Measurements from ENCODE around the gene TBC1D3I.
"Not testable (repeated sequence)": the region's sequence is repeated elsewhere in the genome, so short reads cannot be mapped to it uniquely, and the experiment has no call there.

TBC1D3I gene

GRCh38 chr17:36264470-36264869 is at the start of gene TBC1D3I:
Gene TBC1D3I, minus strand, starts transcription at chr17:36264570. Its CDS starts 1,585 bp downstream, at chr17:36262985.
- not testable (repeated sequence) for FAIRE-seq

- FAIRE-seq, result not testable (repeated sequence)
Measured at GRCh38 chr17:36295161-36295560, 30.8 kb upstream of the TBC1D3I start.

GRCh38 chr17:36289965-36290612 is 25.7 kb upstream of the TBC1D3I start:
- not testable (repeated sequence) for FAIRE-seq

GRCh38 chr17:36284219-36284618 is 19.8 kb upstream of the TBC1D3I start:
- not testable (repeated sequence) for FAIRE-seq

- FAIRE-seq, result not testable (repeated sequence)
Measured at GRCh38 chr17:36283256-36283655, 18.9 kb upstream of the TBC1D3I start.

- FAIRE-seq, result not testable (repeated sequence)
Measured at GRCh38 chr17:36242046-36242445, 22.3 kb downstream of the TBC1D3I start.

- not testable (repeated sequence) for FAIRE-seq
Measured at GRCh38 chr17:36229644-36230043, 34.7 kb downstream of the TBC1D3I start.

- not testable (repeated sequence) for FAIRE-seq
Measured at GRCh38 chr17:36222967-36223366, 41.4 kb downstream of the TBC1D3I start.

- not testable (repeated sequence) for FAIRE-seq
Measured at GRCh38 chr17:36221581-36222100, 42.7 kb downstream of the TBC1D3I start.

- not testable (repeated sequence) for FAIRE-seq
Measured at GRCh38 chr17:36220737-36221580, 43.4 kb downstream of the TBC1D3I start.

- FAIRE-seq, result not testable (repeated sequence)
Measured at GRCh38 chr17:36219556-36219955, 44.8 kb downstream of the TBC1D3I start.

- not testable (repeated sequence) for FAIRE-seq
Measured at GRCh38 chr17:36215406-36216308, 48.7 kb downstream of the TBC1D3I start.

- FAIRE-seq, result no peak
Measured at GRCh38 chr17:36214918-36215317, 49.5 kb downstream of the TBC1D3I start.

GRCh38 chr17:36213695-36214094 is 50.7 kb downstream of the TBC1D3I start:
- FAIRE-seq, result no peak

- no peak for FAIRE-seq
Measured at GRCh38 chr17:36212966-36213365, 51.4 kb downstream of the TBC1D3I start.

- FAIRE-seq, result no peak
Measured at GRCh38 chr17:36212272-36212605, 52.1 kb downstream of the TBC1D3I start.

- FAIRE-seq, result not testable (repeated sequence)
Measured at GRCh38 chr17:36211484-36212271, 52.7 kb downstream of the TBC1D3I start.

- not testable (repeated sequence) for FAIRE-seq
Measured at GRCh38 chr17:36210439-36211211, 53.7 kb downstream of the TBC1D3I start, which contains the start of gene CCL4L2. Gene CCL4L2, plus strand, starts transcription at chr17:36211063.

GRCh38 chr17:36209575-36209974 is 54.8 kb downstream of the TBC1D3I start:
- FAIRE-seq, result no peak

- not testable (repeated sequence) for FAIRE-seq
Measured at GRCh38 chr17:36207383-36207782, 57.0 kb downstream of the TBC1D3I start.

- FAIRE-seq, result not testable (repeated sequence)
Measured at GRCh38 chr17:36206486-36206821, 57.9 kb downstream of the TBC1D3I start.

All from TTC549 (cell line).